Psoas muscle (tissue), 8 donors: ENCODE data around the gene PCDHA10. TPM values are rescaled to one million over a fixed set of nuclear protein-coding genes. Genes with fewer than 3 reads are reported as not detected.
"Not testable (repeated sequence)": the region's sequence is repeated elsewhere in the genome, so short reads cannot be mapped to it uniquely, and the experiment has no call there.

Experiments
- ATAC-seq, 4 donors: fragments of 200-7000 bp; cut with Tn5 transposase; one replicate each; pipeline ENCODE4 v1.9.1; 2020; ENCODE audit warnings: moderate library complexity in 3 of 4, mild to moderate bottlenecking in 2 of 4
- DNase-seq, 2 donors: peaks; one replicate each; pipeline ENCODE4 v3.0.0-alpha.2; 2020
- H3K27ac ChIP-seq: fragments of 200-600 bp; one replicate; pipeline ENCODE4 v1.8.0; 2022
- H3K27me3 ChIP-seq, 3 donors: fragments of 200-600 bp in 1 of 3; one replicate each; pipeline versions ENCODE4 v1.6.1 to v1.8.0; 2013 to 2022; ENCODE audit warnings: low read length in 2 of 3, mild to moderate bottlenecking in 2 of 3, moderate library complexity in 1 of 3; ENCODE audit not compliant: insufficient read depth in 3 of 3
- H3K36me3 ChIP-seq, 2 donors: fragments of 200-600 bp in 1 of 2; one replicate each; pipeline versions ENCODE4 v1.6.1 to v1.8.0; 2013 to 2022; ENCODE audit warnings: low read depth in 1 of 2, mild to moderate bottlenecking in 1 of 2, moderate library complexity in 1 of 2; ENCODE audit not compliant: insufficient read depth in 1 of 2
- H3K4me1 ChIP-seq: fragments of 200-600 bp; one replicate; pipeline ENCODE4 v1.8.0; 2022
- H3K4me3 ChIP-seq: fragments of 200-600 bp; one replicate; pipeline ENCODE4 v1.8.0; 2022; ENCODE audit warnings: mild to moderate bottlenecking
- H3K9me3 ChIP-seq: fragments of 200-600 bp; one replicate; pipeline ENCODE4 v1.8.0; 2022
- WGBS, 3 donors: extraction: QIAGEN DNeasy Blood & Tissue Kit; methylation state at CpG; one replicate each; pipeline versions ENCODE4 v1.1.6 to v1.1.7; 2013; 5-methylcytosine and 5-hydroxymethylcytosine counted together
- intact Hi-C, 2 donors: fragments of 100-400 bp; cut with DNase I; formaldehyde crosslinking; loops; one replicate each; pipeline versions ENCODE4 v1.11.0 to v1.14.2; 2022
- polyA plus RNA-seq, 3 donors: library from polyadenylated mRNA; stranded (reverse); fragments of 200-250 nt; gene quantifications; one replicate each; pipeline ENCODE4 v1.2.3, GENCODE V29; 2013
- total RNA-seq, 4 donors: library from RNA; stranded (reverse); fragmentation: NEBNext Ultra II Directional in 2 of 4; extraction: Animal tissue kit (Norgen Biotek cat#: 25700) in 2 of 4; gene quantifications; one replicate each; pipeline versions ENCODE4 v1.2.1 to v1.2.4, GENCODE V29; 2021 to 2023
- TF ChIP-seq, protein P1 (sequence below): fragments of 200-600 bp; IDR thresholded peaks from one replicate; pipeline ENCODE4 v1.8.0; 2022; ENCODE audit warnings: antibody characterized with exemption
- donor health status: healthy with polysubstance abuse.
- donor health status: DM: no; HTN: no; CAD: no; lungs with moderate emphysema.
- donor health status: Bipolar disorder and iron deficiency.
- donor health status: healthy.
- donor health status: DM: yes; HTN: yes; CAD: no.
- donor health status: DM: no; HTN: no; CAD: no.
- donor health status: DM: no; HTN: no; CAD: no.
- donor health status: DM: yes; HTN: yes; CAD: no.

Gene PCDHA10
- total and polyA plus RNA-seq, 7 donors = 0.05 to 0.12 (median 0.11) TPM; not detected in 4

DNA sequence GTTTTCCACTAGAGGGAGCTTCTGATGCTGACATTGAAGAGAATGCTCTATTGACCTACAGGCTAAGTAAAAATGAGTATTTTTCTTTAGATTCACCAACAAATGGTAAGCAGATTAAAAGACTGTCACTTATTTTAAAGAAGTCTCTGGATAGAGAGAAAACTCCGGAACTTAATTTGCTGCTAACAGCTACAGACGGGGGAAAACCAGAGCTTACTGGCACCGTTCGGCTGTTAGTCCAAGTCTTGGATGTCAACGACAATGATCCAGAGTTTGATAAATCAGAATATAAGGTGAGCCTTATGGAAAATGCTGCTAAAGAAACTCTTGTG lies 13.8 kb downstream of the PCDHA10 start:
- H3K4me3 ChIP-seq = no peak overlapping the region
- TF ChIP-seq, protein P1, sequence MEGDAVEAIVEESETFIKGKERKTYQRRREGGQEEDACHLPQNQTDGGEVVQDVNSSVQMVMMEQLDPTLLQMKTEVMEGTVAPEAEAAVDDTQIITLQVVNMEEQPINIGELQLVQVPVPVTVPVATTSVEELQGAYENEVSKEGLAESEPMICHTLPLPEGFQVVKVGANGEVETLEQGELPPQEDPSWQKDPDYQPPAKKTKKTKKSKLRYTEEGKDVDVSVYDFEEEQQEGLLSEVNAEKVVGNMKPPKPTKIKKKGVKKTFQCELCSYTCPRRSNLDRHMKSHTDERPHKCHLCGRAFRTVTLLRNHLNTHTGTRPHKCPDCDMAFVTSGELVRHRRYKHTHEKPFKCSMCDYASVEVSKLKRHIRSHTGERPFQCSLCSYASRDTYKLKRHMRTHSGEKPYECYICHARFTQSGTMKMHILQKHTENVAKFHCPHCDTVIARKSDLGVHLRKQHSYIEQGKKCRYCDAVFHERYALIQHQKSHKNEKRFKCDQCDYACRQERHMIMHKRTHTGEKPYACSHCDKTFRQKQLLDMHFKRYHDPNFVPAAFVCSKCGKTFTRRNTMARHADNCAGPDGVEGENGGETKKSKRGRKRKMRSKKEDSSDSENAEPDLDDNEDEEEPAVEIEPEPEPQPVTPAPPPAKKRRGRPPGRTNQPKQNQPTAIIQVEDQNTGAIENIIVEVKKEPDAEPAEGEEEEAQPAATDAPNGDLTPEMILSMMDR = no peak
- ATAC-seq (no peak), DNase-seq (no peak)
- no peak overlapping the region for H3K27ac ChIP-seq
- intact Hi-C loops = no loop called here
- H3K4me1 ChIP-seq = no peaks in the 10 kb centered on the region
- 50 to 54% (median 52%) methylated on average over 5 of the region's 5 CpGs for WGBS, 3 donors
- peaks cover 0 to 16% (median 1%) of the 10 kb centered on the region in 3 donors for H3K27me3 ChIP-seq
- H3K36me3 ChIP-seq = no peaks in the 10 kb centered on the region
- H3K9me3 ChIP-seq = peaks cover 10% of the 10 kb centered on the region

DNA sequence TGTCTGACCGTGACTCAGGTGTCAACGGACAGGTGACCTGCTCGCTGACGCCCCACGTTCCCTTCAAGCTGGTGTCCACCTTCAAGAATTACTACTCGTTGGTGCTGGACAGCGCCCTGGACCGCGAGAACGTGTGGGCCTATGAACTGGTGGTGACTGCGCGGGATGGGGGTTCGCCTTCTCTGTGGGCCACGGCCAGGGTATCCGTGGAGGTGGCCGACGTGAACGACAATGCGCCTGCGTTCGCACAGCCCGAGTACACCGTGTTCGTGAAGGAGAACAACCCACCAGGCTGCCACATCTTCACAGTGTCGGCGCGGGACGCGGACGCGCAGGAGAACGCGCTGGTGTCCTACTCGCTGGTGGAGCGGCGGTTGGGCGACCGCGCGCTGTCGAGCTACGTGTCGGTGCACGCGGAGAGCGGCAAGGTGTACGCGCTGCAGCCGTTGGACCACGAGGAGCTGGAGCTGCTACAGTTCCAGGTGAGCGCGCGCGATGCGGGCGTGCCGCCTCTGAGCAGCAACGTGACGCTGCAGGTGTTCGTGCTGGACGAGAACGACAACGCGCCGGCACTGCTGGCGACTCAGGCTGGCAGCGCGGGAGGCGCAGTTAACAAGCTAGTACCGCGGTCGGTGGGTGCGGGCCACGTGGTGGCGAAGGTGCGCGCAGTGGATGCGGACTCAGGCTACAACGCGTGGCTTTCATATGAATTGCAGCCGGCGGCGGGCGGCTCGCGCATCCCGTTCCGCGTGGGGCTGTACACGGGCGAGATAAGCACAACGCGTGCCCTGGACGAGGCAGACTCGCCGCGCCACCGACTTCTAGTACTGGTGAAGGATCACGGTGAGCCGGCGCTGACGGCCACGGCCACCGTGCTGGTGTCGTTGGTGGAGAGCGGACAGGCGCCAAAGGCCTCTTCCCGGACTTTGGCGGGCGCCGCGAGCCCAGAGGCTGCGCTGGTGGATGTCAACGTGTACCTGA lies 14.8 kb downstream of the PCDHA10 start:
- DNase-seq = no peak
- H3K36me3 ChIP-seq = no peaks in the 10 kb centered on the region
- peaks cover 10% of the 10 kb centered on the region for H3K9me3 ChIP-seq
- no peak overlapping the region for H3K27ac ChIP-seq
- no peak overlapping the region for H3K4me3 ChIP-seq
- peaks cover 0 to 26% (median 3%) of the 10 kb centered on the region in 3 donors for H3K27me3 ChIP-seq
- WGBS, 3 donors = 36 to 48% (median 39%) methylated on average over 102 to 114 of the region's 114 CpGs
- TF ChIP-seq, protein P1 = no peak
- no peak for ATAC-seq
- H3K4me1 ChIP-seq = no peaks in the 10 kb centered on the region
- intact Hi-C loops = no loop called here

DNA sequence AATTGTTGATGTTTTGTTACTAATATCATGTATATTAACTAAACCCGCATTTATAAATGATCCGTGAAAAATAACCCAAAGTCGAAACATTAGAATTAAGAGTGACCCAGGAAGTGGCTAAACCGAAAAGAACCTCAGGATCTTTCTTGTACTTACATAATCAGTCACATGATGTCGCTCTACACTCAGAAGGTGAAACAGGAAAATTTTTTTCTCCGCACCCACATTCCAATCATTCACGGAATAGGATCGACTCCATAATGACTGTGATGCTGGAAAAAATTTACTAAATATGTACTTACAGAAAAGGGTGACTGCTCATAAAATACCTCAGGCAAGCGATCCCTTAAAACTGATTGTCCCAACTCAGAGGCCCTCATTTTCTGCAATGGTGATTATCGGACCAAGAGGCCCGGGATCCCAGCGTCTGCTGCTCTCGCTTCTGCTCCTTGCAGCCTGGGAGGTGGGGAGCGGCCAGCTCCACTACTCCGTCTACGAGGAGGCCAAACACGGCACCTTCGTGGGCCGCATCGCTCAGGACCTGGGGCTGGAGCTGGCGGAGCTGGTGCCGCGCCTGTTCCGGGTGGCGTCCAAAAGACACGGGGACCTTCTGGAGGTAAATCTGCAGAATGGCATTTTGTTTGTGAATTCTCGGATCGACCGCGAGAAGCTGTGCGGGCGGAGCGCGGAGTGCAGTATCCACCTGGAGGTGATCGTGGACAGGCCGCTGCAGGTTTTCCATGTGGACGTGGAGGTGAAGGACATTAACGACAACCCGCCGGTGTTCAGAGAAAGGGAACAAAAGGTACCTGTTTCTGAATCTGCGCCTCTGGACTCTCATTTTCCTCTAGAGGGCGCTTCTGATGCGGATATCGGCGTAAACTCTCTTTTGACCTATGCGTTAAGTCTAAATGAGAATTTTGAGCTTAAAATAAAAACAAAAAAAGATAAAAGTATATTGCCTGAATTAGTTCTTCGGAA lies 19.7 kb downstream of the PCDHA10 start, which contains the start of gene PCDHA12:
Gene PCDHA12 (plus strand): TSS at position 224 of the 981 bp plus-strand sequence. CDS start 165 bp downstream, at position 389.
- Histone ChIP-seq H3K27ac (no peak within 1 kb of the TSS), H3K36me3 (no peaks in the 10 kb centered on the region), H3K4me3 (no peak within 1 kb of the TSS), H3K27me3 (peaks cover 0 to 37% (median 2%) of the 10 kb centered on the region in 3 donors), H3K4me1 (no peaks in the 10 kb centered on the region), H3K9me3 (peaks cover 5% of the 10 kb centered on the region)
- WGBS, 3 donors = 12 to 17% (median 16%) methylated on average over 45 to 46 of the region's 47 CpGs
- intact Hi-C loops = no loop called here
- no peak for DNase-seq
- TF ChIP-seq, protein P1 = no peak
- no peak for ATAC-seq

DNA sequence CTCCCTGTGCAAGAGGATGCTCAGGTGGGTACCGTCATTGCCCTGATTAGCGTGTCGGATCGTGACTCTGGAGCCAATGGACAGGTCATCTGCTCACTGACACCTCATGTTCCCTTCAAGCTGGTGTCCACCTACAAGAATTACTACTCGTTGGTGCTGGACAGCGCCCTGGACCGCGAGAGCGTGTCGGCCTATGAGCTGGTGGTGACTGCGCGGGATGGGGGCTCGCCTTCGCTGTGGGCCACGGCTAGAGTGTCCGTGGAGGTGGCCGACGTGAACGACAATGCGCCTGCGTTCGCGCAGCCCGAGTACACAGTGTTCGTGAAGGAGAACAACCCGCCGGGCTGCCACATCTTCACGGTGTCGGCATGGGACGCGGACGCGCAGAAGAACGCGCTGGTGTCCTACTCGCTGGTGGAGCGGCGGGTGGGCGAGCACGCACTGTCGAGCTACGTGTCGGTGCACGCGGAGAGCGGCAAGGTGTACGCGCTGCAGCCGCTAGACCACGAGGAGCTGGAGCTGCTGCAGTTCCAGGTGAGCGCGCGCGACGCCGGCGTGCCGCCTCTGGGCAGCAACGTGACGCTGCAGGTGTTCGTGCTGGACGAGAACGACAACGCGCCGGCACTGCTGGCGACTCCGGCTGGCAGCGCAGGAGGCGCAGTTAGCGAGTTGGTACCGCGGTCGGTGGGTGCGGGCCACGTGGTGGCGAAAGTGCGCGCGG lies 21.0 kb downstream of the PCDHA10 start:
- H3K27ac ChIP-seq, H3K4me1 ChIP-seq, H3K9me3 ChIP-seq, H3K36me3 ChIP-seq, intact Hi-C loops, DNase-seq, H3K4me3 ChIP-seq, ATAC-seq: not testable (repeated sequence)
- H3K27me3 ChIP-seq = peaks cover 0 to 37% (median 2%) of the 10 kb centered on the region in 3 donors
- 31 to 43% (median 35%) methylated on average over 75 to 80 of the region's 80 CpGs for WGBS, 3 donors
